Activated CD4-positive, alpha-beta T cell treated with anti-CD3 and anti-CD28 coated beads for 36 hours (primary cell): ENCODE results near the gene ZNF548. TPM values are rescaled to one million over a fixed set of nuclear protein-coding genes. Genes with fewer than 3 reads are reported as not detected.
"Not testable (repeated sequence)": the region's sequence is repeated elsewhere in the genome, so short reads cannot be mapped to it uniquely, and the experiment has no call there.

Experiments
- ATAC-seq: fragments of 200-7000 bp; cut with Tn5 transposase; one replicate; pipeline ENCODE4 v1.10.0; 2021; ENCODE audit warnings: mild to moderate bottlenecking, moderate library complexity
- CTCF ChIA-PET: fragments of 350-600 bp; sonication (Branson Sonifier 250); formaldehyde crosslinking; loops from one replicate; lab custom pipeline; 2021; ENCODE audit warnings: antibody characterized with exemption; lab: Charles Lee
- POLR2A ChIA-PET: fragments of 350-600 bp; sonication (Branson Sonifier 250); formaldehyde crosslinking; loops from one replicate; lab custom pipeline; 2021; ENCODE audit warnings: antibody characterized with exemption, inconsistent platforms; lab: Charles Lee
- DNase-seq: peaks from one replicate; pipeline ENCODE4 v3.0.0-alpha.2; 2020
- H3K27ac Mint-ChIP-seq: one replicate; pipeline ENCODE4 v1.8.0; 2021; ENCODE audit warnings: mixed read lengths
- H3K27me3 Mint-ChIP-seq: one replicate; pipeline ENCODE4 v1.8.0; 2021; ENCODE audit warnings: mixed read lengths
- H3K36me3 Mint-ChIP-seq: one replicate; pipeline ENCODE4 v1.8.0; 2021; ENCODE audit warnings: low read depth, mixed read lengths
- H3K4me1 Mint-ChIP-seq: one replicate; pipeline ENCODE4 v1.8.0; 2021; ENCODE audit warnings: mixed read lengths
- H3K4me3 Mint-ChIP-seq: one replicate; pipeline ENCODE4 v1.8.0; 2021; ENCODE audit warnings: mild to moderate bottlenecking, moderate library complexity, mixed read lengths
- H3K9me3 Mint-ChIP-seq: one replicate; pipeline ENCODE4 v1.8.0; 2021; ENCODE audit warnings: low read depth, mixed read lengths
- intact Hi-C, 2 experiments: fragments of 100-400 bp; cut with DNase I in 1 of 2; cut with micrococcal nuclease in 1 of 2; formaldehyde crosslinking; loops; one replicate each; pipeline versions ENCODE4 v1.14.2 to v1.15.1; 2022 to 2024; cut with DNase I, micrococcal nuclease
- total RNA-seq, 2 experiments: library from RNA; stranded (reverse); gene quantifications; one replicate each; pipeline ENCODE4 v1.2.3, GENCODE V29; 2021

The ZNF548 gene
- total RNA-seq, 2 experiments from 2014 or later: 15.1 to 20.3 TPM

DNA sequence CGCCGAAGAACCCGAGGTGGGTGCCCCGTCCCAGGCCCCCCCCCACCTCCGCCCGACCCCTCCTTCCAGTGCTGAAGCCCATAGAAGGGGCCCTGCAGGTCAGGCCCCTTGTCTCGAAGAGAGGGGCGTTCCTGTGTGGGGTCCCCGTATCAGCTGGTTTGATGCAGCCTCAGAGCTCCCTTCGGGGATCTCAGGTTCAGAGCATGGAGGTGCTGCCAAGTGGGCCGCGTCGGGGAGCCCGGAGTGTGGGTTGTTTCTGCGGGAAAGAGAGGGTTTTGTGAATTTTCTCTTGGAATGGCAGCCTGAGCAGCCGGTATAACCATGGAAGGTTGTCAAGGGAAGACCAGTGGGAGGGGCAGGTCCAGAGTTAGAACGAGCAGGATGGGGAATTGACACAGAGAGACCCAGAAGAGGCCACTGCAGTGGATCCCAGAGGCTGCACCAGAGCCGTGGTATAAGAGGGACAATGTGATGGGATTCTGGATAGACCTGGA lies 25.9 kb upstream of the ZNF548 start:
- ChIA-PET POLR2A (no interaction called here), CTCF (interaction anchor here (1.1 kb wide), 1 partner anchor 42 kb away, joined by 3 read pairs; no protein-coding TSS in a partner anchor)
- Mint-ChIP-seq H3K27me3 (no peaks in the 10 kb centered on the region), H3K9me3 (peaks cover 14% of the 10 kb centered on the region), H3K4me1 (peaks cover 13% of the 10 kb centered on the region), H3K4me3 (peak overlapping the region; percentile 86), H3K27ac (peak overlapping the region; percentile 94), H3K36me3 (peaks cover 43% of the 10 kb centered on the region)
- DNase-seq (no peak), ATAC-seq (peak; percentile 10)
- intact Hi-C loops: loop anchor here (1.0 kb wide), 16 partner anchors 12 to 1049 kb away; partner anchors contain the start of genes ZNF304 (in 2 of the 2), ZNF460 (in 2 of the 2), ZNF543 (in 2 of the 2) and ZNF548 (in 2 of the 2)

- POLR2A ChIA-PET: interaction anchor here (0.5 kb wide), 1 partner anchor 38 kb away, joined by 3 read pairs; no protein-coding TSS in a partner anchor
- peaks cover 58% of the 10 kb centered on the region for H3K36me3 Mint-ChIP-seq
- intact Hi-C loops: no loop called here
- ATAC-seq (no peak), DNase-seq (no peak)
- H3K27ac Mint-ChIP-seq: no peak overlapping the region
- CTCF ChIA-PET: no interaction called here
- no peaks in the 10 kb centered on the region for H3K27me3 Mint-ChIP-seq
- H3K9me3 Mint-ChIP-seq: peaks cover 18% of the 10 kb centered on the region
- H3K4me3 Mint-ChIP-seq: no peak overlapping the region
- H3K4me1 Mint-ChIP-seq: peaks cover 13% of the 10 kb centered on the region
Observed at GRCh38 chr19:57366776-57367175, 22.9 kb upstream of the ZNF548 start.

DNA sequence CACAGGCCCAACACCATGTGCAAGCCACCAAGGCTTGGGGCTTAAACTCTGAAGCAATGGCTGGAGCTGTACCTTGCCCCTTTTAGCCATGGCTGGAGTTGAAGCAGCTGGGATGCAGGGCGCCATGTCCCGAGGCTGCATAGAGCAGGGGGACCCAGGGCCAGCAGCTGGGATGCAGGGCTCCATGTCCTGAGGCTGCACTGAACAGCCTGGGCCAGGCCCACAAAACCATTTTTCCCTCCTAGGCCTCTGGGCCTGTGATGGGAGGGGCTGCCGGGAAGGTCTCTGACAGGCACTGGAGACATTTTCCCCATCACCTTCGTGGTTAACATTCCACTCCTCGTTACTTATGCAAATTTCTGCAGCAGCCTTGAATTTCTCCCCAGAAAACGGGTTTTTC lies 15.5 kb upstream of the ZNF548 start:
- Mint-ChIP-seq H3K27ac (no peak overlapping the region), H3K36me3 (peaks cover 93% of the 10 kb centered on the region), H3K4me1 (no peaks in the 10 kb centered on the region), H3K4me3 (no peak overlapping the region), H3K27me3 (no peaks in the 10 kb centered on the region), H3K9me3 (peaks cover 52% of the 10 kb centered on the region)
- ChIA-PET CTCF (no interaction called here), POLR2A (no interaction called here)
- ATAC-seq (no peak), DNase-seq (no peak)
- intact Hi-C loops: no loop called here

- H3K4me1 Mint-ChIP-seq, intact Hi-C loops, POLR2A ChIA-PET, ATAC-seq, DNase-seq, H3K4me3 Mint-ChIP-seq, H3K27me3 Mint-ChIP-seq, CTCF ChIA-PET, H3K27ac Mint-ChIP-seq: not testable (repeated sequence)
- Mint-ChIP-seq H3K9me3 (peaks cover 55% of the 10 kb centered on the region), H3K36me3 (peaks cover 93% of the 10 kb centered on the region)
Observed at GRCh38 chr19:57374647-57375046, 15.0 kb upstream of the ZNF548 start.

GRCh38 chr19:57376151-57376550 lies 13.5 kb upstream of the ZNF548 start:
- Mint-ChIP-seq H3K27me3 (no peaks in the 10 kb centered on the region), H3K9me3 (peaks cover 57% of the 10 kb centered on the region), H3K4me3 (no peak overlapping the region), H3K4me1 (no peaks in the 10 kb centered on the region), H3K27ac (no peak overlapping the region), H3K36me3 (peaks cover 84% of the 10 kb centered on the region)
- ChIA-PET CTCF (no interaction called here), POLR2A (no interaction called here)
- DNase-seq (no peak), ATAC-seq (no peak)
- intact Hi-C loops: no loop called here

DNA sequence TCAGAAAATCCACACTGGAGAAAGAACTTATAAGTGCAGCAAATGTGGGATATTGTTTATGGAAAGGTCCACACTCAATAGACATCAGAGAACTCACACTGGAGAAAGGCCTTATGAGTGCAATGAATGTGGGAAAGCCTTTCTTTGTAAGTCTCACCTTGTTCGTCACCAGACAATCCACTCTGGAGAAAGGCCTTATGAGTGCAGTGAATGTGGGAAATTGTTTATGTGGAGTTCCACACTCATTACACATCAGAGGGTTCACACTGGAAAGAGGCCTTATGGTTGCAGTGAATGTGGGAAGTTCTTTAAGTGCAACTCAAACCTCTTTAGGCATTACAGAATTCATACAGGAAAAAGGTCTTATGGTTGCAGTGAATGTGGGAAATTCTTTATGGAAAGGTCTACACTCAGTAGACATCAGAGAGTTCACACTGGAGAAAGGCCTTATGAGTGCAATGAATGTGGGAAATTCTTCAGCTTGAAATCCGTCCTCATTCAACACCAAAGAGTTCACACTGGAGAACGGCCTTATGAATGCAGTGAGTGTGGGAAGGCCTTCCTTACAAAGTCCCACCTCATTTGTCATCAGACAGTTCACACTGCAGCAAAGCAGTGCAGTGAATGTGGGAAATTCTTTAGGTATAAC lies 12.0 kb upstream of the ZNF548 start:
- Mint-ChIP-seq H3K4me3 (no peak overlapping the region), H3K9me3 (peaks cover 51% of the 10 kb centered on the region), H3K27ac (no peak overlapping the region), H3K36me3 (peaks cover 70% of the 10 kb centered on the region), H3K4me1 (no peaks in the 10 kb centered on the region), H3K27me3 (no peaks in the 10 kb centered on the region)
- POLR2A ChIA-PET: no interaction called here
- CTCF ChIA-PET: interaction anchor here (0.6 kb wide), 1 partner anchor 630 kb away, joined by 3 read pairs; no protein-coding TSS in a partner anchor
- no peak for DNase-seq
- intact Hi-C loops: no loop called here
- no peak for ATAC-seq

DNA sequence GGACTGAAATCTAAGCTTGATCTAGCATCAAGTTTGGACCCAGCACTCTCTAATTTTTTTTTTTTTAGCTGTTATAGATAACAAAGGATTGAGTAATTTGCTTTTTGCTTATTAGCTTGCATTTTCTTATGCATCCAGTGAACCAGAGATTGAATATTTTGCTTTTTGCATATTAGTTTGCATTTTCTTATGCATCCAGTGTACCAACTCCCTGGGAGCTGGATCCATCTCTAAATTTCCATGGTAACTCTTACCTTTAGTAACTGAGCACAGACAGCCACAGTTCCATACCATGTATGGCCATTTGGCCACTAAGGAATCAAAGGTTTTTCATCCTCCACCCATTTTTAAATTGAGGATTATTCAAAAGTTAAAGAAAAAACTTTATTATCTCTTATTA lies 8.7 kb upstream of the ZNF548 start:
- intact Hi-C loops: no loop called here
- no peaks in the 10 kb centered on the region for H3K27me3 Mint-ChIP-seq
- POLR2A ChIA-PET: no interaction called here
- CTCF ChIA-PET: no interaction called here
- no peak for ATAC-seq
- DNase-seq: no peak
- H3K4me1 Mint-ChIP-seq: no peaks in the 10 kb centered on the region
- peaks cover 38% of the 10 kb centered on the region for H3K36me3 Mint-ChIP-seq
- no peak overlapping the region for H3K4me3 Mint-ChIP-seq
- H3K27ac Mint-ChIP-seq: no peak overlapping the region
- peaks cover 36% of the 10 kb centered on the region for H3K9me3 Mint-ChIP-seq

- POLR2A ChIA-PET: no interaction called here
- intact Hi-C loops: no loop called here
- DNase-seq: no peak
- Mint-ChIP-seq H3K27me3 (no peaks in the 10 kb centered on the region), H3K9me3 (peaks cover 25% of the 10 kb centered on the region), H3K4me3 (no peak overlapping the region), H3K4me1 (no peaks in the 10 kb centered on the region), H3K36me3 (peaks cover 24% of the 10 kb centered on the region), H3K27ac (no peak overlapping the region)
- CTCF ChIA-PET: interaction anchor here (1.0 kb wide), 1 partner anchor 18 kb away, joined by 4 read pairs; no protein-coding TSS in a partner anchor
- ATAC-seq: no peak
Observed at GRCh38 chr19:57382806-57383488, 6.7 kb upstream of the ZNF548 start.

DNA sequence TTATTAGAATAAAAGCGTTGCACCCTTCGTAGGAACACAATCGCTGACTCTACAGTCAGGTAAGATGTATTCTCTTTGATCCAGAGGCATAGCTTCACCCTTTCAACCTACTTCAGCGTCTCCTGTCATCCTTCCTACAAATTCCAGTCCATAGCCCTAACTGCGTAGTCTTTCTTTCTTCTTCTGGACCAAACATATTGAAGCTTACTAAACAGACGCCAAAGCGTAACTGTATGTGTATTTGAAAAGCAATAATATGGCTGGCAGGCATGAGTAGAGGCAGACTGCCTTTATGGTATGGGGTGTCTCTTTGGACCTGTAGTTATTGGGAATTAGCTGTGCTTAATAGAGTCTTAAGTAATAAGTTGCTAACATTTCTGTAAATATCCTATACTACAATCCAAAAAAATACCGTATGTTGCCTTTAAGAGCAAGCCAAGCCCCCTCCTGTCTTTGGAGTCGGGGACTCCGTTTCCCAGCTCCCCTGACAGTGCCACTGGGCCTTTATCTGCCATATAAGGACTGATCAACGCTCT lies 392 bp upstream of the ZNF548 start:
- peaks cover 49% of the 10 kb centered on the region for H3K36me3 Mint-ChIP-seq
- peak overlapping the region; percentile 94 for H3K27ac Mint-ChIP-seq
- ATAC-seq: no peak
- H3K4me1 Mint-ChIP-seq: peaks cover 25% of the 10 kb centered on the region
- H3K27me3 Mint-ChIP-seq: no peaks in the 10 kb centered on the region
- H3K4me3 Mint-ChIP-seq: peak overlapping the region; percentile 90
- DNase-seq: no peak
- intact Hi-C loops: loop anchor here (1.0 kb wide), 12 partner anchors 22 to 558 kb away; partner anchors contain the start of genes TRAPPC2B (in 2 of the 2), ZNF547 (in 2 of the 2), ZNF549 (in 2 of the 2) and ZNF749 (in 2 of the 2)
- POLR2A ChIA-PET: interaction anchor here (0.7 to 1.0 kb wide), 3 partner anchors 29 to 320 kb away, joined by 3 to 4 read pairs (median 3); partner anchors contain the start of genes ZNF154 and ZNF304
- H3K9me3 Mint-ChIP-seq: peaks cover 17% of the 10 kb centered on the region
- CTCF ChIA-PET: no interaction called here

- H3K4me3 Mint-ChIP-seq: no peak overlapping the region
- peaks cover 48% of the 10 kb centered on the region for H3K9me3 Mint-ChIP-seq
- H3K36me3 Mint-ChIP-seq: peaks cover 92% of the 10 kb centered on the region
- DNase-seq: no peak
- no peak overlapping the region for H3K27ac Mint-ChIP-seq
- intact Hi-C loops: no loop called here
- H3K4me1 Mint-ChIP-seq: peaks cover 12% of the 10 kb centered on the region
- CTCF ChIA-PET: no interaction called here
- ATAC-seq: no peak
- H3K27me3 Mint-ChIP-seq: no peaks in the 10 kb centered on the region
- POLR2A ChIA-PET: no interaction called here
Observed at GRCh38 chr19:57395710-57396109, 6.1 kb downstream of the ZNF548 start.

GRCh38 chr19:57398868-57399267 lies 9.2 kb downstream of the ZNF548 start:
- DNase-seq: no peak
- H3K36me3 Mint-ChIP-seq: peaks cover 79% of the 10 kb centered on the region

More at GRCh38 chr19:57398868-57399267, 9.2 kb downstream of the ZNF548 start:
- no peak for ATAC-seq
- Mint-ChIP-seq H3K9me3 (peaks cover 55% of the 10 kb centered on the region), H3K27me3 (no peaks in the 10 kb centered on the region), H3K4me3 (no peak overlapping the region), H3K27ac (no peak overlapping the region), H3K4me1 (peaks cover 4% of the 10 kb centered on the region)
- POLR2A ChIA-PET: no interaction called here
- CTCF ChIA-PET: no interaction called here
- intact Hi-C loops: no loop called here
